NOMO-1 treated with dmso at 0.1 percent for 144 hours (cell line): Measurements from ENCODE around the gene POU2F2.

Source experiments
- DNase-seq: peaks from one replicate; lab custom pipeline; 2025; ENCODE audit not compliant: unreplicated experiment; lab: John Stamatoyannopoulos, UW

Gene POU2F2

GRCh38 chr19:42155796-42156195 is 23.6 kb upstream of the POU2F2 start:
- no peak for DNase-seq

GRCh38 chr19:42154471-42155323 is 22.5 kb upstream of the POU2F2 start:
- DNase-seq, result no peak

- DNase-seq, result no peak
Observed at GRCh38 chr19:42153672-42154433, 21.6 kb upstream of the POU2F2 start.

DNA sequence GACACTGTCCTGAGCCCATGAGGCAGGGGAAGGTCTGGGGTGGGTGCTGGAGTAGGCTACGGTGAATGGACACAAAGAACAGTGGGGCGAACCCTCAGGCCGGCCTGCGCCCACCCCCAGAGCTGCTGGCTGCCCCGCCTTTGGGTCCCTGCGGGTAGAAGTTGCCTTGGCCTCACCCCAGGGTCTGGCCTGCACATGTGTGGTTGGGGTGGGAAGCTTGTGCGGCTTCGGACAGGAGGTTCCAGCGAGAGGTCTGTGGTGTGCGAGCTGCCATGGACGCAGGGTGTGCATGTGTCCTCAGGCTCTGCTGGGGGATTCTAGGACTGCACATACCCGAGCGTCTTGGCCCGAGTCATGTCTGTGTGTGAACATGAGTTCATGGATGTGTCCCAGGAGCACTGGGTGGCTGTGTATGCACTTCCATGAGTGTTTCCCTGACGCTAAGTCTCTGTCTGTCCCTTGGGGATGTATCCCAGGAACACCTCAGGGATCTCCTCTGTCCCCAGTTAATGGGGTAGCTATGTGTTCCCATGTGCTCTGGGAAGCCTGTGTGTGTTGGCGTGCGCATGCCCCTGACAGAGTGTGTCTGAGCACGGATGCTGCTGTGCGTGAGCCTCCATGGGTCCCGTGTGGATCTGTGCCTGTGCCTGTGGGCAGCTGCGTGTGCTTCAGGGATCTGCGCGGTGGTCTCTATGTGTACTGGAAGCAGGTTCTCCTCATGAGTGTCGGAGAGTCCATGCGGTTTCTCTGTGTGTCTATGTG is 20.8 kb upstream of the POU2F2 start:
- no peak for DNase-seq

DNA sequence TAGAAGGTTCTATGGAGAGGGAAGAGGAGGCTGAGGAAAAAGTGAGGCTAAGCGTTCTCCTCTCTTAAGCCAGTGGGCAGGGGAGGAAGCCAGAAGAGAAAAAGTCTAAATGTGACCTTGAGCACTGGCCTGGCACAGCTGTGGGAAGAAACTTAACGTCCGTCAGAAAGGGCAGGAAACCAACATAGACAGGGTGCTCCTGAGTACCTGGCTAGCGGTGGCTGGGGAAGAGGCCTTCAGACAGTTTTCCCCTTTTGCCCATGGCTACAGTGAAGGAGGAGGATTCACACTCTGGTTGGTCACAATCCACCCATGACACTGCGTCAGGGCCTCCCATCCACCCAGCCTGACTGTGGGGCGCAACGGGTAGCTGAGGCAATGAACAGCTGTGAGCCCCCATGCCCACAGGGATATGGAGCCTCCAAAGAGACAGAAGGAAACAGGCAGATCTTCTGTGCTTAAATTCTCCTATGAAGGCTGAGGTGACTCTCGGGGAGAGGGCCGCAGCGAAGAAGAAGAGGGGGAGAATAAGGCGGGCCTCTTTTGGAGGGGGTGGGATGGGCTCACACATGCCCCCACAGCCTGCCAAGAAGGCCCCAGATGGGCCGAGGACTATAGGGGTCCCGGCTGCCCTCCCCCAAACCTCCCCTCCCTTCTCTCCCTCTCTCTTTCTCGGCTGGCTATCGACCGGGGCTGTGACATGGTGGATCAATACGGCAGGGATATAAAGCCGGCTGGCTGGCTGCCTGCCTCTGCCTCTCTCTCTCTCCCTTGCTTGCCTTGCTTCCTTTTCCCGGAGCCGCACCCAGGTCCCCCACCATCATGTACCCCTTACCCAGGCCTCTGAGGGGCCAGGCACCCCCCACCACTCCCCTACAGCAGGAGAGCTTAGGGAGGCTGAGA is 19.8 kb upstream of the POU2F2 start:
- DNase-seq, result no peak

GRCh38 chr19:42150911-42151361 is 18.7 kb upstream of the POU2F2 start:
- no peak for DNase-seq

DNA sequence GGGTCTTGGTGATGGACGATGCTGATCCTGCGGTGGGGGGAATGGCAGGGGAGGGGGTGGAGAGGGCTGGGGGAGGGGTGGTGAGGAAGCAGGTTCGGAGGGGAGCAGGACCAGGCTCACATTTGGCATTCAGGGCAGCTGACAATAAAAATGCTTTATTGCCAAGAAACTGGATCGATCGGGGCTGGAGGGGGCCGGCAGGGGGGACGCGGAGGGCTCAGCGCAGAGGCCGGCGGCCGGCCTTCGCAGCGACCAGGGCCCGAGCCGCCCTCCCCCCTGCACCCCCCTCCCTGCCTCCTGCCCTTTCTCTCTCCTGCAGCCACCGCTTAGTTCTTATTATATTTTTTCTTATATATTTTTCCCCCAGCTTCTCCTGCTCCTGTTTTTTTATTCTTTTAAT is 18.1 kb upstream of the POU2F2 start:
- DNase-seq, result no peak

DNA sequence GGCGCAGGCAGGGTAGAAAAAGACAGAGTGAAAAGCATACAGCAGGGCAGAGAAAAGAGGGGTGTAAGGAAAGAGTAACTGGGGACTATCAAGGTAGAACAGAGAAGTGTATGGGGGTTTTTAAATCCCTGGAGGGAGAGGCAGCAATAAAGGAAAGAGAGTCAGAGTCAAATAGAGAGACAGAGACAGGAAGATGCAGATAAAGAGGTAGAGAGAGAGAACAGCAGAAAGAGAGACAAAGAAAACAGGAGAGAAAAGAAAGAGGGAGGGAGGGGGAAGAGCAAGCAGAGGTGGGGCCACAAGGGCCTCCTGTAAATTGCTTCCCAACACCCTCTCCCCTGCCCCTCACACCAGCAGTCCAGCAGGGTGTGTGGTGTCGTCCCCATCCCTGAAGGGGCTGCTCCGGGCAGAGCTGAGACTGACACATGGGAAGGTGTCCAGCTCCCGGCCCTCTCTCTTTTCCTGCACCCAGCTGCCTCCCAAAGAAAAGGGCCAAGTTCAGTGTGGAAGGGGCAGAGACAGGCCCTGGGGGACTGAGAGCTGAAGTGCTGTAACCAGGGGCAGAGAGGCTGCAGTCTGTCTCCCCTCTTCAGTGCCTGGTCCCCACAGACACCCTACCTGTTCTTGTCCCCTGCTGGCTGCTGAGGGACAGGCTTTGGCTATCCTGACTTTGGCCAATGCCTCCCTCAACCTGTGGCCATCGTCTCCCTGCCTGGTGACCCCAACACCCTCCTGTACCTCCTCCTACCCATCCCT is 17.4 kb upstream of the POU2F2 start:
- no peak for DNase-seq

DNA sequence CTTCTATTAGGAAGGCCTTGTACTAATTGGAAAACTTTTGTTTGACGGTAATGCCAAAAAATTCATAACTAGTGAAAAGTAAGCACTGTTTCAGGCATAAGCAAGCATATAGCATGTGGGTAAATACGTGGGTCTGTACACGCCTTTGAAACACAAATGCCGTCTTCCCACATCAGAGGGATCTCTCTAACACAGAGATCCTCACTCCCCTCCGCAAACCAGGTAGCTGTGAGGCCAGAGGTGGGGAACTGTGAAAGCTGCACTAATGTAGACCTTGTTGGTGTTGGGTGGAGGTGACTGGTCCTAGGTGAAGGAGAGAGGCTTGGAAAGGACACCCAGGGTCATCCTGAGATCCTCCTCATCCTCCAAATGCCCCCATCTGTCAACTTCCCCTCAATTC is 16.0 kb upstream of the POU2F2 start:
- DNase-seq, result no peak

GRCh38 chr19:42143341-42144234 is 11.3 kb upstream of the POU2F2 start:
- no peak for DNase-seq

DNA sequence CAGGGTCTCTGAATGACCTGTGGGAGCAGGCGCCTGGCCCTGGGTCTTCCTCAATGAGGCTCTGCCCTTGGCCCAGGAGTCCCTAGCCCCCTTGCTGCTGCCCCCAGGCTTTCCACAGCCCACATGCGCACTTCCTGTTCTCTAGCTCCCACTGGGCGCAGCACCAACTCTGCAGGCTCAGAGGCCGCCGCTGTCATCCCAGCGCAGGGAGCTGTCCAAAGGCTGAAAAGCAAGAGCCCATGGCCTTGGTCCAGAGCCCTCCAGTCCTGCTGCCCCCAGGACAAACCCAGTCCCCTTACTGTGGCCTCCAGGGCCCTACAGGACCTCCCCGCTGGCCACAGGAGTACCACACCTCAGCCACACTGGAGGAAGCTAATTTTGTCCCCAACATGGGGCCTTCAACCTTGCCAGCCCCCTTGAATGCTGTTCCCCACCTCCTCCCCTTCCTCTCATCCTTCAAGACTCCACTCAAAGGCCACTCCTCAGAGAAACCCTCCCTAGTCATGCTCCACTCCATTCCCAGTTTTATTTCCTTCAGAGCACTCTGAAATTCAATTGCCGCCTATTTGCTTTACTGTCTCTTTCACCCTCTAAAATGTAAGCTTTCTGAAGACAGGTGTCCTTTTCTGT is 8.0 kb upstream of the POU2F2 start:
- peak; percentile 61 for DNase-seq

DNA sequence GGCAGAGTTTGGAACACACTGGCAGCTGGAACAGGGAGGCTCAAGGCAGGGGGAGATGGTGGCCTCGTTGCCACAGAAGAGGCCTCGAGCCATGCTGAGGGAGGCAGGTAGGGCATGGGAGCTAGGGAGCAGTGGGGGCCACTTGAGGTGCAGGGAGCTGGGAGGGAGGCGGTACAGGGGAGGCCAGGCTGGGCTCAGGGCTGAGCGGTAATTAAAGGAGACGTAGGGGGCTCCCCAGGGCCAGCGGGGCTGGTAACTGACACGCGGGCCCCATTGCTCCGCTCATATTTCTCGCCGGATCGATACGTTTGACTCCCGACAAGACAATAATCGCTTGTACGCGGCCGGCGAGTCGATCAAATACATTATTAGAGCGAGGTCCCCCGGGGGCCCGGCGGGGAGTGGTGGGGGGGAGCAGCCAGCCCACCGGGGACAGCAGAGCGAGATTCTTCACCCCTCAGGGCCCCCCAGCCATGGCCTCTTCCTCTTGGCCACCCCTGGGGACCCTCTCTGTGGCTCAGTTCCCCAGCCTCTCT is 2.4 kb upstream of the POU2F2 start:
- no peak for DNase-seq

DNA sequence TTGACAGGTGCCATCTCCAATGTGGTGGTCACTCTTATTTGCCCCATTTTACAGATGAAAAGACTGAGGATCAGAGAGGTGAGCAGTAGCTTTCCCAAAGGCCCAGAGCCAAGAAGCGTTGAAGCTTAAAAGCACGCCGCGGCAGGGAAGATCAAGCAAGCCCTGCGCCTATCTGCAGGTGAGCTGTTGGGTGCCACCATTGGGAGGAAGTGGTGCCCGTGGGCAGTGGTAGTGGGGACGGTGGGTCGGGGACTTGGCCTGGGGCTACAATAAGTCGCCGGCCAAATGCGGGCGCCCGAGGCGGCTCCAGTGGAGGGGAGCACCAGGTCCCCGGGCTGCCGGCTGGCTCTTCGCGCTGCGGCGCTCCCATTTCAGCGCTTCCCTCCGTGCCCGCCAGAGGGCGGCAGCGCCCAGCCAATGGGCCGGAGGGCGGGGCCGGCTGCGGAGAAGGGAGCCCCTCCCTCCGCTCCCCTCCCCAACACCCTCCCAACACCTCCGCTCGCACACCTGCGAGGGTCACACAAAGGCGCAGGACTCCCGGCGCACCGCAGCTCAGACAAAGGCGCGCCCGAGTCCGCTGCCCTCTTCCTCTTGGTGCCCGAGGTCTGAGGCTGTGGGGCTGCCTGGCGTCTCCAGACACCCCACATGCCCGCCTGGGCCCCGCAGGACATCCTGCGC is 744 bp upstream of the POU2F2 start:
- peak; percentile 44 for DNase-seq

GRCh38 chr19:42131149-42132029 is 857 bp downstream of the POU2F2 start:
- DNase-seq, result no peak

GRCh38 chr19:42130254-42130573 is 2.0 kb downstream of the POU2F2 start:
- DNase-seq, result no peak

DNA sequence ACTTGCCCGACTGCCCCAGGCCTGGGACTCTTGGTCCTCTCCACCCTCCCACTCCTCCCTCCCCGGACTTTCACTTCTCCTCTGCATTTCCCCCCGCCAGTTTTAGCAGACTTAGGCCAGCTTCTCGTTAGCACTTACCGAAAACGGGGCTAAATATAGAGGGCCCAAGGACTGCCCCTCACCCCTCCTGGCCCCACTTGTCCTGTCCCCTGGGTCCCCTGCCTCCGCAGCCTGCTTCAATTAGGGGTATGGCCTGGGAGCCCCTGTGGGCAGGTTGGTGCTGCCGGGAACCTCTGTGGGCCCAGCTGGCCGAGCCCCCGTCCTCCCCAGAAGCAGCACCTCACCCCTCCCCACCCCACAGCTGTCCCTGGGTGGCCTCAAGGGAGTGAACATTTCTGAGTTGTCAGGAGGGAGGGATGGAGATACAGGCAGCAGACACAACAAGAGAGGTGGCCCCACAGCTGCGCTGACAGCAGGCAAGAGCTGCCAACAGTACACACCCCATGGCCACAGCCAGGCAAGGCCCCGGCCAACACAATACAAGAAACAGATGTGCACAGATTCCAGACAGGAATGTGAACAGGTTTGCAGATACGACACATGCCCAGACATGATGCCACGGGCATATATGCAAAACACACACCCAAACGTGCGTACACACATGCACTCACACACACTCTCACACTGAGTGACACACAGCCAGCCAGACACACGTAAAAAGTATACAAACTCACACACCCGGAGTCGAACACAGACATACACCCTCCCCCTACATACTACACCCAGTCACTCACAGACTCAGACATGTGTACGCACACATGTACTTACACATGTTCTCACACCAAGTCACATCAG is 2.6 kb downstream of the POU2F2 start:
- peak; percentile 79 for DNase-seq
